Measurements from ENCODE around the gene SIGLEC14. TPM values are rescaled to one million over a fixed set of nuclear protein-coding genes. Genes with fewer than 3 reads are reported as not detected.
"Not testable (repeated sequence)": the region's sequence is repeated elsewhere in the genome, so short reads cannot be mapped to it uniquely, and the experiment has no call there.

SIGLEC14 gene
- polyA plus RNA-seq (ENCODE audit: insufficient read length in 4 of 4): 1 to 10 TPM in 2 of 4 donors, under 1 TPM in 1, not detected in 1; 0.91 to 1.6 (median 1.5) TPM

GRCh38 chr19:51646730-51647129, at the start of gene SIGLEC14:
TSS of gene SIGLEC14 (minus strand) at chr19:51646825. CDS start at chr19:51646759, 66 bp downstream.
- not testable (repeated sequence) for DNase-seq (ENCODE audit: low read depth in 4 of 4, low spot score in 3 of 4)

- DNase-seq (ENCODE audit: low read depth in 4 of 4, low spot score in 3 of 4): no peak
These were observed 49.2 kb upstream of the SIGLEC14 start for GRCh38 chr19:51695702-51696315.

- DNase-seq (ENCODE audit: low read depth in 4 of 4, low spot score in 3 of 4): no peak
These were observed 48.5 kb upstream of the SIGLEC14 start for GRCh38 chr19:51695088-51695487.

GRCh38 chr19:51694318-51695085, 47.9 kb upstream of the SIGLEC14 start:
- DNase-seq (ENCODE audit: low read depth in 4 of 4, low spot score in 3 of 4): no peak

- no peak for DNase-seq (ENCODE audit: low read depth in 4 of 4, low spot score in 3 of 4)
These were observed 47.2 kb upstream of the SIGLEC14 start for GRCh38 chr19:51693819-51694218.

- no peak for DNase-seq (ENCODE audit: low read depth in 4 of 4, low spot score in 3 of 4)
These were observed 46.6 kb upstream of the SIGLEC14 start, which contains the start of gene SPACA6 for GRCh38 chr19:51693260-51693659. TSS of gene SPACA6 (plus strand) at chr19:51693330. CDS start at chr19:51693527, 197 bp downstream.

- no peak for DNase-seq (ENCODE audit: low read depth in 4 of 4, low spot score in 3 of 4)
These were observed 45.8 kb upstream of the SIGLEC14 start for GRCh38 chr19:51692468-51692867.

- no peak for DNase-seq (ENCODE audit: low read depth in 4 of 4, low spot score in 3 of 4)
These were observed 45.2 kb upstream of the SIGLEC14 start for GRCh38 chr19:51691584-51692428.

- no peak for DNase-seq (ENCODE audit: low read depth in 4 of 4, low spot score in 3 of 4)
These were observed 44.5 kb upstream of the SIGLEC14 start for GRCh38 chr19:51691074-51691583.

- DNase-seq (ENCODE audit: low read depth in 4 of 4, low spot score in 3 of 4): peak; percentile 81 to 87 (median 83)
These were observed 43.9 kb upstream of the SIGLEC14 start for GRCh38 chr19:51690454-51691073.

GRCh38 chr19:51689751-51690453, 43.3 kb upstream of the SIGLEC14 start:
- peak in 3 of 4 donors; percentile 60 to 66 (median 61) for DNase-seq (ENCODE audit: low read depth in 4 of 4, low spot score in 3 of 4)

- peak; percentile 91 to 97 (median 95) for DNase-seq (ENCODE audit: low read depth in 4 of 4, low spot score in 3 of 4)
These were observed 42.3 kb upstream of the SIGLEC14 start for GRCh38 chr19:51688671-51689571.

- DNase-seq (ENCODE audit: low read depth in 4 of 4, low spot score in 3 of 4): peak in 1 of 4 donors; percentile 28
These were observed 41.4 kb upstream of the SIGLEC14 start for GRCh38 chr19:51687791-51688670.

GRCh38 chr19:51686171-51686570, 39.5 kb upstream of the SIGLEC14 start:
- DNase-seq (ENCODE audit: low read depth in 4 of 4, low spot score in 3 of 4): no peak

- no peak for DNase-seq (ENCODE audit: low read depth in 4 of 4, low spot score in 3 of 4)
These were observed 34.8 kb upstream of the SIGLEC14 start for GRCh38 chr19:51681286-51681941.

- DNase-seq (ENCODE audit: low read depth in 4 of 4, low spot score in 3 of 4): no peak
These were observed 33.8 kb upstream of the SIGLEC14 start for GRCh38 chr19:51680474-51680873.

- no peak for DNase-seq (ENCODE audit: low read depth in 4 of 4, low spot score in 3 of 4)
These were observed 30.0 kb upstream of the SIGLEC14 start for GRCh38 chr19:51676566-51677083.
